Measurements from ENCODE around the gene MICAL3.

Gene MICAL3

GRCh38 chr22:17830043-17830961 lies 194.1 kb downstream of the MICAL3 start:
- Histone ChIP-seq H3K27ac (ENCODE audit: low read depth, low read length, poor library complexity, severe bottlenecking) (no peak overlapping the region), H3K4me3 (ENCODE audit: low read depth, low read length, poor library complexity, severe bottlenecking) (no peak overlapping the region), H3K9me2 (ENCODE audit: low read depth, low read length) (no peaks in the 10 kb centered on the region), H3K27me3 (ENCODE audit: insufficient read depth, low read length) (no peaks in the 10 kb centered on the region), H3K9me3 (ENCODE audit: low read length) (no peaks in the 10 kb centered on the region), H4K20me1 (ENCODE audit: insufficient read depth, low read length) (no peaks in the 10 kb centered on the region), H3K79me2 (ENCODE audit: insufficient read depth, low read length) (no peaks in the 10 kb centered on the region), H3K36me3 (ENCODE audit: insufficient read depth, low read length) (no peaks in the 10 kb centered on the region; the same call in 1 of the 2 replicates), H3K4me2 (ENCODE audit: low read length) (no peak overlapping the region), H3K9ac (ENCODE audit: low read length) (no peak overlapping the region), H2AFZ (ENCODE audit: low read length) (no peak overlapping the region), H3F3A (ENCODE audit: insufficient read depth, low read length) (no peaks in the 10 kb centered on the region), H3K4me1 (ENCODE audit: insufficient read depth, low read length, severe bottlenecking) (no peaks in the 10 kb centered on the region)
- TF ChIP-seq CTCF (IDR thresholded peaks at IDR 0.05; ENCODE audit: low read length) (peak; percentile 99), EZH2 (IDR thresholded peaks at IDR 0.05; ENCODE audit: borderline replicate concordance, low read length) (no peak)

GRCh38 chr22:17829695-17830042 lies 194.7 kb downstream of the MICAL3 start:
- no peak overlapping the region for H2AFZ ChIP-seq (ENCODE audit: low read length)
- TF ChIP-seq EZH2 (IDR thresholded peaks at IDR 0.05; ENCODE audit: borderline replicate concordance, low read length) = no peak
- TF ChIP-seq CTCF (IDR thresholded peaks at IDR 0.05; ENCODE audit: low read length) = no peak
- H3K27ac ChIP-seq (ENCODE audit: low read depth, low read length, poor library complexity, severe bottlenecking) = no peak overlapping the region
- no peak overlapping the region for H3K9ac ChIP-seq (ENCODE audit: low read length)
- no peaks in the 10 kb centered on the region for H3K79me2 ChIP-seq (ENCODE audit: insufficient read depth, low read length)
- H3K9me2 ChIP-seq (ENCODE audit: low read depth, low read length) = no peaks in the 10 kb centered on the region
- H3K9me3 ChIP-seq (ENCODE audit: low read length) = no peaks in the 10 kb centered on the region
- no peaks in the 10 kb centered on the region; the same call in 1 of the 2 replicates for H3K36me3 ChIP-seq (ENCODE audit: insufficient read depth, low read length)
- H3K4me3 ChIP-seq (ENCODE audit: low read depth, low read length, poor library complexity, severe bottlenecking) = no peak overlapping the region
- H3K4me1 ChIP-seq (ENCODE audit: insufficient read depth, low read length, severe bottlenecking) = no peaks in the 10 kb centered on the region
- no peaks in the 10 kb centered on the region for H3F3A ChIP-seq (ENCODE audit: insufficient read depth, low read length)
- H4K20me1 ChIP-seq (ENCODE audit: insufficient read depth, low read length) = no peaks in the 10 kb centered on the region
- no peaks in the 10 kb centered on the region for H3K27me3 ChIP-seq (ENCODE audit: insufficient read depth, low read length)
- no peak overlapping the region for H3K4me2 ChIP-seq (ENCODE audit: low read length)

- no peaks in the 10 kb centered on the region for H3K4me1 ChIP-seq (ENCODE audit: insufficient read depth, low read length, severe bottlenecking)
- H3K79me2 ChIP-seq (ENCODE audit: insufficient read depth, low read length) = no peaks in the 10 kb centered on the region
Measured at GRCh38 chr22:17828502-17829080, 195.8 kb downstream of the MICAL3 start.

More at GRCh38 chr22:17828502-17829080, 195.8 kb downstream of the MICAL3 start:
- Histone ChIP-seq H2AFZ (ENCODE audit: low read length) (no peak overlapping the region), H3F3A (ENCODE audit: insufficient read depth, low read length) (no peaks in the 10 kb centered on the region), H3K27ac (ENCODE audit: low read depth, low read length, poor library complexity, severe bottlenecking) (no peak overlapping the region), H4K20me1 (ENCODE audit: insufficient read depth, low read length) (no peaks in the 10 kb centered on the region), H3K4me2 (ENCODE audit: low read length) (no peak overlapping the region), H3K9ac (ENCODE audit: low read length) (no peak overlapping the region), H3K9me3 (ENCODE audit: low read length) (no peaks in the 10 kb centered on the region), H3K9me2 (ENCODE audit: low read depth, low read length) (no peaks in the 10 kb centered on the region), H3K36me3 (ENCODE audit: insufficient read depth, low read length) (no peaks in the 10 kb centered on the region; the same call in 1 of the 2 replicates), H3K4me3 (ENCODE audit: low read depth, low read length, poor library complexity, severe bottlenecking) (no peak overlapping the region), H3K27me3 (ENCODE audit: insufficient read depth, low read length) (no peaks in the 10 kb centered on the region)
- TF ChIP-seq EZH2 (IDR thresholded peaks at IDR 0.05; ENCODE audit: borderline replicate concordance, low read length) (no peak), CTCF (IDR thresholded peaks at IDR 0.05; ENCODE audit: low read length) (no peak)
